Skeletal muscle cell (primary cell): ENCODE data around the gene METTL14.
A peak's percentile ranks its signal among the peaks of the same experiment; 100 is the strongest.
"Not testable (repeated sequence)": the region's sequence is repeated elsewhere in the genome, so short reads cannot be mapped to it uniquely, and the experiment has no call there.

Source experiments
- DNase-seq: peaks from one replicate; pipeline ENCODE4 v3.0.0-alpha.2; 2010; ENCODE audit warnings: low read depth
- H3K4me3 ChIP-seq: 2 replicates; pipeline ENCODE4 v1.5.1; 2011; ENCODE audit warnings: low read depth, mild to moderate bottlenecking, control low read depth, low read length, moderate library complexity

The METTL14 gene

GRCh38 chr4:118684873-118685811, at the start of gene METTL14:
Gene METTL14 (plus strand): TSS chr4:118685392. CDS start chr4:118685535, 143 bp downstream.
- H3K4me3 ChIP-seq: peak within 1 kb of the TSS; percentile 78

GRCh38 chr4:118636126-118636525, 49.1 kb upstream of the METTL14 start:
- not testable (repeated sequence) for H3K4me3 ChIP-seq, DNase-seq

More at GRCh38 chr4:118684873-118685811, at the start of gene METTL14:
- DNase-seq: peak; percentile 75

GRCh38 chr4:118664665-118665064, 20.5 kb upstream of the METTL14 start:
- not testable (repeated sequence) for H3K4me3 ChIP-seq, DNase-seq

DNA sequence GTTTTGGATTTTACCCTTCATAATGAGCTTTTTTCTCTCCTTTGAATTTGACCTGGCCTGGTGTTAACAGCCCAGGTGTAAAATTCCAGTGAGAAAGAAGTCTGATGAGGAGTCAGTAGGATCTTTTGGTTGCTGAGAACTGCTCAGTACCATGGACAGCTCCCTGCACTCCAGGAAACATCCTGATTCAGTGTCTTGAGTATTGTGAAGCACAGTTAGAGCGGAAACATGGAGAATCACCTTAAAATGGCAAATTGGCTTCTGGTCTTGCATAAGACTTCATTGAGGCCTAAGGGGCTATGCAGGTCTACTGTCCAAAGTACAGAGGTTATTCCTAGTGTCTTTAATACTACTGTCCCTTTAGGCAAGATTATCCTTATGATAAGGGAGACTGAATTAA, 16.0 kb upstream of the METTL14 start:
- DNase-seq: peak; percentile 33
- H3K4me3 ChIP-seq: not testable (repeated sequence)

GRCh38 chr4:118670968-118671367, 14.2 kb upstream of the METTL14 start:
- not testable (repeated sequence) for H3K4me3 ChIP-seq, DNase-seq

DNA sequence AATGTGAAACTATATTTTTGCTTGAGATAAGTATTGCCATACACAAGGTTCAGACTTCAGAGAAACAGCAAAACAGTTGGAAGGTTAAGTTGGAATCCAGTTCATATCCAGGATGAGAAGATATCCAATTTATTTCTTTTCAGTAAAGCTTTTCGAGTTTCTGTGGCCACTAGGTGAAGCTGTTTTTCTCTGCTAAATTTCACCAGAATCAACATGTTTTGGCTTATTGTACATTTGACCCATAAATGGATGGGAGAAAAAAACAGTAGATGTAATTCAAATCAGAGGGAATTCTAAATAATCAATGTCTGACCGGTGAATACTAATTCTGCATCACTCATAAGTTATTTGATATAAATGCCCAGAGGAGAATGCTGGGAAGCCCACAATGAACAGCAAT, 9.1 kb upstream of the METTL14 start:
- no peak for DNase-seq
- H3K4me3 ChIP-seq: no peak overlapping the region

GRCh38 chr4:118680808-118681207, 4.4 kb upstream of the METTL14 start:
- no peak overlapping the region for H3K4me3 ChIP-seq

GRCh38 chr4:118682928-118683327, 2.3 kb upstream of the METTL14 start:
- no peak overlapping the region for H3K4me3 ChIP-seq
- DNase-seq: peak; percentile 6

More at GRCh38 chr4:118680808-118681207, 4.4 kb upstream of the METTL14 start:
- no peak for DNase-seq

DNA sequence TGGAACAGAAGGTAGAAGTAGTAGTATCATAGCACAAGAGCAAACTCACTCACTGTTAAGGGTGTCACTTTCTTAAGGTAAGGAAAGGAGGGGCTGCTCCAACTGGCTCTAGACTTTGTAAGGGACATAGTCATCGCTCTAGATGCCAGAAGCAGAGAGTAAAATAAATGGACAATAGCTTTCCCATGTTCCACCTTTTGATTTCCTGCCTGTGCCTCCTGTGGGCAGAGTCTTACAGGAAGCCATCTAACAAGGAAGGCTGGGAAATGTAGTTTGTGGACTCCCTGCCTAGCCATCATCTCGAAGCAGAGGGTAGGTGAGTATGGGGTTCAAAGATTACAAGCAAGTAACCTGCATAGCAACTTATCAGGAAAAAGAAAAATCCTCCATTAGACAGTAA, 1.7 kb upstream of the METTL14 start:
- H3K4me3 ChIP-seq: no peak overlapping the region
- DNase-seq: no peak

- DNase-seq: no peak
- H3K4me3 ChIP-seq: no peak overlapping the region
Observed at GRCh38 chr4:118703118-118703517, 17.9 kb downstream of the METTL14 start.

- DNase-seq: no peak
- no peak overlapping the region for H3K4me3 ChIP-seq
Observed at GRCh38 chr4:118711052-118711451, 25.9 kb downstream of the METTL14 start.

DNA sequence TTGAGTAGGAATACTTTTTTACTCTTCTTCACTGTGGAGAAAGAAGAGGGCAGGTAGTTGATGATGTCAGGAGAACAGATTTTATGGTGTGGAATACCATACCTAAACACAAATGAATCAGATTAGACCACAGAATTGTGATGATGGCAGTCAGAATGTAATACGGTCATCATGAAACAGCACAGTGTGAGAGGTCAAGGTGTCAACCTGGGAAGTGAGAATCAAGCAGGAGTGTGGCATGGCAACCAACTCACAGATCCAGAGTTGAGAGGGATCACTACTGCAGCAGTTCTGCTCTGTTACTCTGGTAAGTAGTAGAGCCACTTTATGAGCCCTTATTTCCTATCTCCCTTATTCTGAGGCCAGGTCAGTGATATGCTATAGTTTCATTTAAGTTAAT, 27.7 kb downstream of the METTL14 start:
- H3K4me3 ChIP-seq: no peak overlapping the region
- DNase-seq: no peak

DNA sequence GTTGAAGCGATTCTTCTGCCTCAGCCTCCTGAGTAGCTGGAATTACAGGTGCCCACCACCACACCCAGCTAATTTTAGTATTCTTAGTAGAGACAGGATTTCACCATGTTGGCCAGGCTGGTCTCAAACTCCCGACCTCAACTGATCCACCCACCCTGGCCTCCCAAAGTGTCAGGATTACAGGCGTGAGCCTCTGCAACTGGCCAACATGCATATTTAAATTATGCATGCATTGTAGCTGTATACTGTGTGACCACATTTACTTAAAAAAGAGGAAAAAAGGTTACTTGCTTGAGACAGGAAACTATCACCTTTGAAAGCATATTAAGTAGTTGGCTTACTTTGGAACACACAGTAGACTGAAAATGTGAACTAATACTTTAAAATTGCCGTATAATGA, 29.5 kb downstream of the METTL14 start:
- H3K4me3 ChIP-seq: no peak overlapping the region
- no peak for DNase-seq

DNA sequence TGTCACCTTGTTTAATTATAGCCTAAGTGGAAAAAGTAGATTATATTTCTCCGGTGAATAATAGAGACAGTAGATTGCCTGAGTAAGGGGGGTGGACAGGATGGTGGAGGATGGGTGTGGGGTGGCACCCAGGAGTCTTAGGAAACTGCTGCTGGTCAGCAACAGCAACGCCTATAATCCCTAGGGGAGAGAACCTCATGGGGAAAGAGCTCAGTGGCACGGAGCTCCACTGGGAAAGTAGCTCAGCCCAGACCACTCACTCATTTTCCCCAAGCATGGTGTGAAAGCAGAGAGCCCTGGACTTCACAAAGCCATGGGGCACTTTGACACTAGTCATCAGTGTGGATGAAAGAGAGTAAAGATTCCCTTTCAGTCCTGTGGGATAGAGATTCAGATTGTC, 31.1 kb downstream of the METTL14 start:
- no peak for DNase-seq
- H3K4me3 ChIP-seq: no peak overlapping the region

- DNase-seq: no peak
- H3K4me3 ChIP-seq: no peak overlapping the region
Observed at GRCh38 chr4:118718511-118719170, 33.4 kb downstream of the METTL14 start.

GRCh38 chr4:118721752-118722151, 36.6 kb downstream of the METTL14 start:
- no peak for DNase-seq
- no peak overlapping the region for H3K4me3 ChIP-seq

GRCh38 chr4:118723369-118723768, 38.2 kb downstream of the METTL14 start:
- no peak for DNase-seq
- no peak overlapping the region for H3K4me3 ChIP-seq

DNA sequence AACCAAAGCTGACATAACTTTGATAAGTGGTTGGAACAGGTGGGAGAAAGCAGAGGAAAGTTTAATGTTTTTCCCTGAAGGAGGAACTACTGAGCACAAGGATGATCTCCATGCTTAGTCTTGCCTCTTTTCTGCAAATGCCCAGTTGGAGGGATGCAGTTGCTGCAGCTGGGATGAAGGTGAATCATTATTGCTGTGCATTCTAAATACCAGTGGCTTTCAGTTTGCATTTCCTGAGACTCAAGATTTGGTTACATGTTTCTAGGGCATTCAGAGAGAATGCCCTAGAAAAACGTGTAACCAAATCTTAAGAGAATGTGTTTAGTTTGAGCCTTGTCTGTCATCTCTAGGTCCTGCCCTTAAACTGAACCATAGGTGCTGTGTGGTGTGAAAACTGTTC, 42.2 kb downstream of the METTL14 start:
- no peak overlapping the region for H3K4me3 ChIP-seq
- no peak for DNase-seq

DNA sequence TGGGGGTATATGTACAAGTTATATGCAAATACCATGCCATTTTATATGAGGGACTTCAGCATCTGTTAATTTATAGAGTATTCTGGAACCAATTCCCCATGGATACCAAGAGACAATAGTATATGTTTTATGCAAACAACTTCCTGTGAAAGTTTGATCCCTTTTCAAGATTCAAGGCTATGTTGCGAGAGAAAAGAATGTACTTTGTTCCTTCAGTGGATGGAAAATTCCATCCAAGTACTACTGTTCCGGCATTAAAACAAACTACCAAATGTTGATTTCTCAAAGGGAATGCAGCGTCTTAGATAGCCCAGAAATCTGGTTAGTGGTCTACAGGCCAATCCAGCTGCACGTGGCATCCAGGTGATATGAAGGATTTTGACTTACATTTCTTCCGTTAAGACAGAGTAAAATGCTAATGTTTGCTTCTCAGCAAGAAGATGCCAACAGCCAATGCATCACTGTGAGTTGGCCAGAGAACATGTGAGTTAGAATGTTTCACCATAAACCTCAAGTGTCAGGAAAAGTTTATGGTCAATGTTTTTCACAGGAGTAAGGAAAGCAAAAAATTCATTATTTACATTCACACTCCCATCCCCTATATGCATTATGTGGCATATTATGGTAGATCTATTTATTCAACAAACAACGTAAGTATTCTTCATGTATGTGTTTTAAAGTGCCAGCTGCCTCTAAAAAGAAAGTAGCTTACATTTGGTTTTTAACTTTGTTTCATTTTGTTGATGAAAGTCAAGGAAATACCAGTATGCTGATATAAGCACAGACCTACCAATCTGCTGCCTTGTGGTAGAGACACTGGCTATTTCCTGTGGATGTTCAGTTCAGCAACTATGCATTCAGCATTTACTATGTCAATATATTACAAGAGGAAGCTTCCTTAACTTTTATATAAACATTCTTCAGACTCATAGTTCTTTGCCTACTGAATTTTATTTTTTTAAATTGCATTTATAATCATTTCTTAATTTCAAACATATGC, 44.4 kb downstream of the METTL14 start:
- DNase-seq: no peak
- H3K4me3 ChIP-seq: no peak overlapping the region
